Bronchial epithelial cell (primary cell): ENCODE measurements around the gene RNF213. TPM values are rescaled to one million over a fixed set of nuclear protein-coding genes. Genes with fewer than 3 reads are reported as not detected.
"Not testable (repeated sequence)": the region's sequence is repeated elsewhere in the genome, so short reads cannot be mapped to it uniquely, and the experiment has no call there.

Experiments
- DNase-seq: peaks from one replicate; pipeline ENCODE4 v3.0.0-alpha.2; 2010; ENCODE audit warnings: low read depth
- FAIRE-seq: peaks from 2 replicates; lab custom pipeline; 2011; peaks lifted over from hg19 to GRCh38; lab: Jason Lieb, UNC
- H3K27me3 ChIP-seq: 2 replicates; pipeline ENCODE4 v1.5.1; 2011; ENCODE audit warnings: low read length; ENCODE audit not compliant: control insufficient read depth, insufficient read depth
- H3K36me3 ChIP-seq: 2 replicates; pipeline ENCODE4 v1.5.1; 2011; ENCODE audit warnings: low read length; ENCODE audit not compliant: control insufficient read depth, insufficient read depth
- H3K4me3 ChIP-seq: 2 replicates; pipeline ENCODE4 v1.5.1; 2011; ENCODE audit warnings: mild to moderate bottlenecking, low read depth, low read length, control low read depth
- CTCF ChIP-seq: IDR thresholded peaks from 2 replicates; pipeline ENCODE4 v1.5.1; 2011; ENCODE audit warnings: mild to moderate bottlenecking, moderate library complexity, low read length, control low read depth, inconsistent platforms; ENCODE audit not compliant: insufficient read depth, severe bottlenecking
- total RNA-seq: library from RNA; depleted of rRNA; stranded (reverse); fragments of >200 nt; gene quantifications from 2 replicates; pipeline ENCODE4 v1.2.1, GENCODE V29; 2014

The RNF213 gene
- total RNA-seq, 1 donor from 2014 or later = 41.3 TPM

- H3K4me3 ChIP-seq = no peak overlapping the region
- no peak for TF ChIP-seq CTCF
- no peaks in the 10 kb centered on the region for H3K27me3 ChIP-seq
- DNase-seq (no peak), FAIRE-seq (no peak)
- peaks cover 18% of the 10 kb centered on the region for H3K36me3 ChIP-seq
Observed at GRCh38 chr17:80328634-80329380, 68.2 kb downstream of the RNF213 start.

- H3K27me3 ChIP-seq, DNase-seq, H3K4me3 ChIP-seq, FAIRE-seq: not testable (repeated sequence)
- peaks cover 22% of the 10 kb centered on the region for H3K36me3 ChIP-seq
Observed at GRCh38 chr17:80329421-80329820, 68.8 kb downstream of the RNF213 start.

- no peak for TF ChIP-seq CTCF
- no peak overlapping the region for H3K4me3 ChIP-seq
- FAIRE-seq (no peak), DNase-seq (no peak)
- no peaks in the 10 kb centered on the region for H3K27me3 ChIP-seq
- H3K36me3 ChIP-seq = peaks cover 21% of the 10 kb centered on the region
Observed at GRCh38 chr17:80330276-80330675, 69.6 kb downstream of the RNF213 start.

GRCh38 chr17:80330938-80331337 lies 70.3 kb downstream of the RNF213 start:
- peaks cover 21% of the 10 kb centered on the region for H3K36me3 ChIP-seq
- FAIRE-seq, DNase-seq: not testable (repeated sequence)

GRCh38 chr17:80331820-80332219 lies 71.2 kb downstream of the RNF213 start:
- no peak for FAIRE-seq

More at GRCh38 chr17:80330938-80331337, 70.3 kb downstream of the RNF213 start:
- H3K27me3 ChIP-seq, H3K4me3 ChIP-seq: not testable (repeated sequence)

GRCh38 chr17:80337195-80337895 lies 76.7 kb downstream of the RNF213 start:
- no peak overlapping the region for H3K4me3 ChIP-seq
- TF ChIP-seq CTCF = no peak
- peaks cover 30% of the 10 kb centered on the region for H3K36me3 ChIP-seq
- no peak for FAIRE-seq
- no peaks in the 10 kb centered on the region for H3K27me3 ChIP-seq
- DNase-seq = no peak

More at GRCh38 chr17:80331820-80332219, 71.2 kb downstream of the RNF213 start:
- DNase-seq = no peak
- TF ChIP-seq CTCF = no peak
- Histone ChIP-seq H3K27me3 (no peaks in the 10 kb centered on the region), H3K36me3 (peaks cover 22% of the 10 kb centered on the region), H3K4me3 (no peak overlapping the region)
